Stimulated activated naive CD8-positive, alpha-beta T cell treated with anti-CD3 and anti-CD28 coated beads, Interleukin-15, Interleukin-2, amounts not matched to agents 100 U/mL and 50 U/mL, for 24 hours (primary cell): ENCODE results near the gene POLE.

Experiments
- ATAC-seq: fragments of 150-1000 bp; cut with Tn5 transposase; one replicate; pipeline ENCODE4 v1.10.0; 2021
- DNase-seq: peaks from one replicate; pipeline ENCODE4 v3.0.0; 2021

Gene POLE

GRCh38 chr12:132687211-132688164 lies at the start of gene POLE, which contains the start of gene PXMP2:
Gene POLE, minus strand, starts transcription at chr12:132687342. Its CDS starts 27 bp downstream, at chr12:132687315.
Gene PXMP2, plus strand, starts transcription at chr12:132687587. Its CDS starts 84 bp downstream, at chr12:132687671.
- DNase-seq, result peak; percentile 97
- ATAC-seq, result peak; percentile 96

- no peak for ATAC-seq
- DNase-seq, result no peak
Measured at GRCh38 chr12:132736913-132737312, 49.8 kb upstream of the POLE start.

GRCh38 chr12:132736378-132736777 lies 49.2 kb upstream of the POLE start:
- no peak for DNase-seq
- no peak for ATAC-seq

- DNase-seq, result no peak
- ATAC-seq, result no peak
Measured at GRCh38 chr12:132735496-132735895, 48.4 kb upstream of the POLE start.

GRCh38 chr12:132734206-132734605 lies 47.1 kb upstream of the POLE start:
- DNase-seq, result no peak

GRCh38 chr12:132731574-132731973 lies 44.4 kb upstream of the POLE start:
- ATAC-seq (no peak), DNase-seq (no peak)

More at GRCh38 chr12:132734206-132734605, 47.1 kb upstream of the POLE start:
- no peak for ATAC-seq

GRCh38 chr12:132730353-132730752 lies 43.2 kb upstream of the POLE start:
- DNase-seq, result no peak
- no peak for ATAC-seq

GRCh38 chr12:132729541-132730320 lies 42.6 kb upstream of the POLE start:
- no peak for DNase-seq
- no peak for ATAC-seq

- no peak for DNase-seq
- ATAC-seq, result no peak
Measured at GRCh38 chr12:132728502-132728901, 41.4 kb upstream of the POLE start.

GRCh38 chr12:132727091-132727794 lies 40.1 kb upstream of the POLE start:
- DNase-seq (no peak), ATAC-seq (no peak)

- ATAC-seq (no peak), DNase-seq (no peak)
Measured at GRCh38 chr12:132726386-132726785, 39.2 kb upstream of the POLE start.

- no peak for ATAC-seq
- no peak for DNase-seq
Measured at GRCh38 chr12:132724506-132725241, 37.5 kb upstream of the POLE start.

- DNase-seq (no peak), ATAC-seq (no peak)
Measured at GRCh38 chr12:132723764-132724140, 36.6 kb upstream of the POLE start.

GRCh38 chr12:132723015-132723763 lies 36.0 kb upstream of the POLE start:
- ATAC-seq, result no peak
- DNase-seq, result no peak

GRCh38 chr12:132720606-132721345 lies 33.6 kb upstream of the POLE start:
- no peak for ATAC-seq
- no peak for DNase-seq

GRCh38 chr12:132719954-132720324 lies 32.8 kb upstream of the POLE start:
- no peak for DNase-seq
- no peak for ATAC-seq

- no peak for ATAC-seq
- no peak for DNase-seq
Measured at GRCh38 chr12:132719141-132719953, 32.2 kb upstream of the POLE start.

GRCh38 chr12:132718644-132719043 lies 31.5 kb upstream of the POLE start:
- ATAC-seq (no peak), DNase-seq (no peak)
